Activated CD4-positive, alpha-beta T cell treated with anti-CD3 and anti-CD28 coated beads for 24 hours (primary cell): ENCODE data around the gene LRRC49.
"Not testable (repeated sequence)": the region's sequence is repeated elsewhere in the genome, so short reads cannot be mapped to it uniquely, and the experiment has no call there.

ENCODE experiments used
- DNase-seq, 2 donors: peaks; one replicate each; pipeline ENCODE4 v3.0.0-alpha.2; 2020; ENCODE audit warnings: low read depth in 2 of 2

The LRRC49 gene

GRCh38 chr15:70867911-70868467 is 24.6 kb upstream of the LRRC49 start:
- DNase-seq = no peak

GRCh38 chr15:70869346-70869745 is 23.3 kb upstream of the LRRC49 start:
- no peak for DNase-seq

- no peak for DNase-seq
Measured at GRCh38 chr15:70870051-70870450, 22.6 kb upstream of the LRRC49 start.

- not testable (repeated sequence) for DNase-seq
Measured at GRCh38 chr15:70871490-70871889, 21.1 kb upstream of the LRRC49 start.

- no peak for DNase-seq
Measured at GRCh38 chr15:70873232-70874054, 19.2 kb upstream of the LRRC49 start.

- DNase-seq = no peak
Measured at GRCh38 chr15:70875001-70875782, 17.4 kb upstream of the LRRC49 start.

GRCh38 chr15:70876011-70876410 is 16.6 kb upstream of the LRRC49 start:
- DNase-seq = no peak

- DNase-seq = no peak
Measured at GRCh38 chr15:70876683-70877082, 15.9 kb upstream of the LRRC49 start.

- DNase-seq = no peak
Measured at GRCh38 chr15:70879401-70879800, 13.2 kb upstream of the LRRC49 start.

- no peak for DNase-seq
Measured at GRCh38 chr15:70880781-70881180, 11.8 kb upstream of the LRRC49 start.

- DNase-seq = no peak
Measured at GRCh38 chr15:70882361-70882760, 10.3 kb upstream of the LRRC49 start.

GRCh38 chr15:70892912-70893560 is 410 bp downstream of the LRRC49 start:
- no peak for DNase-seq

GRCh38 chr15:70902107-70902506 is 9.5 kb downstream of the LRRC49 start:
- no peak for DNase-seq

- DNase-seq = no peak
Measured at GRCh38 chr15:70906842-70907241, 14.2 kb downstream of the LRRC49 start.

GRCh38 chr15:70907784-70908471 is 15.3 kb downstream of the LRRC49 start:
- no peak for DNase-seq

GRCh38 chr15:70910958-70911357 is 18.3 kb downstream of the LRRC49 start:
- DNase-seq = no peak

GRCh38 chr15:70912187-70912586 is 19.6 kb downstream of the LRRC49 start:
- DNase-seq = no peak

- DNase-seq = no peak
Measured at GRCh38 chr15:70916531-70916930, 23.9 kb downstream of the LRRC49 start.

GRCh38 chr15:70917955-70918354 is 25.3 kb downstream of the LRRC49 start:
- DNase-seq = no peak

GRCh38 chr15:70920981-70921696 is 28.5 kb downstream of the LRRC49 start:
- DNase-seq = no peak

GRCh38 chr15:70922119-70922518 is 29.5 kb downstream of the LRRC49 start:
- DNase-seq = no peak
